C4-2B (cell line): ENCODE data around the gene GNB1.

ENCODE experiments used
- H3K27ac ChIP-seq: fragments of 450-650 bp; 2 replicates; pipeline ENCODE4 v1.5.1; 2017
- ZFX ChIP-seq: fragments of 450-650 bp; IDR thresholded peaks from 2 replicates; pipeline ENCODE4 v1.6.1; 2017
- TF ChIP-seq, protein P1 (sequence below): fragments of 450-650 bp; conservative IDR thresholded peaks from 2 replicates; pipeline ENCODE4 v1.5.1; 2017; ENCODE audit warnings: mild to moderate bottlenecking

GNB1 gene

DNA sequence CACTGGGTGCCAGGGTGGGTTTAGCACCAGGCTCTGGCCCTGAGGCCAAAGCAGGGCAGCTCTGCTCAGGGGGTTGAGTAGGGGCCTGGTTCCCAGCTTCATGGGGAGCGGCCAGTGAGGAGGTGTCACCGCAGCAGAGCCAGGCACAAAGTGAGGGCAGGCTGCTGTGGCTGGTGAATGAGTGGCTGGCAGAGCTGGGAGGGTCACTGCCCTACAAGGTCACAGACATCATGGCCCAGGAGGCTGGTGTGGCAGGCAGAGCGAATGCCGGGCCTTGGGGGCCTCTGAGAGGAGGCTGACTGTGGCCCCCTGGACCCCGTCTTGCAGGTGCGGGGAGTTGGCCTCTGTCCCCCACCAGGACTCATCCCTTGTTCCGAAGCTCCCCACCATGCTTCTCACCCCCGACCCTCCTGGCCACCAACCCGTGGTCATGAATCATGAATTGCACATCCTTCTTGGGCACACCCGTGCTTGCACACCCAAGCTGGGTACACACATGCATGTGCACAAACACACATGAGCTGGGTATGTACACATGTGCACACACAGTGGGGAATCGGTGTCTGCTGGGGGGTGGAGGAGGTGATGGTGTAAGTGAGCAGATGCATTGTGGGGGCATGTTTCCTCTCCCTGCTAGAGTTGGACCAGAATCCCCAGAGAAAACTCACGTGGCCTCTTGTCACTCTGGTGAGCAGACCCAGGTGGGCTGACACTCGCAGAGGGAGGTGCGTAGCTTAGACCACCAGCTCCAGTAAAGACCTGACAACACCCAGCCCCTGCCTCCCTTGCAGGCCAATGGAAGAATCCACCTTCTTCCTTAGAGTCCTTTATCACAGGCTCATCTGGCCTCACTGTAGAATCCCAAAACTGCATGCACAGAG lies 4.8 kb upstream of the GNB1 start:
- H3K27ac ChIP-seq, result peak overlapping the region; percentile 27
- TF ChIP-seq, protein P1, sequence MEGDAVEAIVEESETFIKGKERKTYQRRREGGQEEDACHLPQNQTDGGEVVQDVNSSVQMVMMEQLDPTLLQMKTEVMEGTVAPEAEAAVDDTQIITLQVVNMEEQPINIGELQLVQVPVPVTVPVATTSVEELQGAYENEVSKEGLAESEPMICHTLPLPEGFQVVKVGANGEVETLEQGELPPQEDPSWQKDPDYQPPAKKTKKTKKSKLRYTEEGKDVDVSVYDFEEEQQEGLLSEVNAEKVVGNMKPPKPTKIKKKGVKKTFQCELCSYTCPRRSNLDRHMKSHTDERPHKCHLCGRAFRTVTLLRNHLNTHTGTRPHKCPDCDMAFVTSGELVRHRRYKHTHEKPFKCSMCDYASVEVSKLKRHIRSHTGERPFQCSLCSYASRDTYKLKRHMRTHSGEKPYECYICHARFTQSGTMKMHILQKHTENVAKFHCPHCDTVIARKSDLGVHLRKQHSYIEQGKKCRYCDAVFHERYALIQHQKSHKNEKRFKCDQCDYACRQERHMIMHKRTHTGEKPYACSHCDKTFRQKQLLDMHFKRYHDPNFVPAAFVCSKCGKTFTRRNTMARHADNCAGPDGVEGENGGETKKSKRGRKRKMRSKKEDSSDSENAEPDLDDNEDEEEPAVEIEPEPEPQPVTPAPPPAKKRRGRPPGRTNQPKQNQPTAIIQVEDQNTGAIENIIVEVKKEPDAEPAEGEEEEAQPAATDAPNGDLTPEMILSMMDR, result no peak
- no peak for TF ChIP-seq ZFX

DNA sequence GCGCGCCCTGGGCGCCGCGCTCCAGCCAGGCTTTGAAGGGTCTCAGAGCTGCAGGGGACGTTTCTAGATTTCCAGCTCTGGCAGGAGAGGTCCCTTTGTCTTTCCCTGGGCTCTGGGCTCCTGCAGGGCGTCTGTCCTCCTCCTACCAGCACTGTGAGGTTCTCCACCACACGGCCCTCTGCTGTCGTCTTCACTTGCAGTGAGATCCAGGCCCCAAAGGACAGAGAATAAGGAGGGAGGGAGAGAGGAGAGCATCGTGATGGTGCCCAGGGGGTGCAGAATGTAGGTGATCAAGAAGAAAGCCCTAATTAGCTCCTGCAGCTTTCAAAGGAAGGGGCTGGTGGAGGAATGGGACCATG lies 4.2 kb upstream of the GNB1 start:
- peak overlapping the region; percentile 27 for H3K27ac ChIP-seq
- TF ChIP-seq, protein P1, result no peak
- no peak for TF ChIP-seq ZFX

DNA sequence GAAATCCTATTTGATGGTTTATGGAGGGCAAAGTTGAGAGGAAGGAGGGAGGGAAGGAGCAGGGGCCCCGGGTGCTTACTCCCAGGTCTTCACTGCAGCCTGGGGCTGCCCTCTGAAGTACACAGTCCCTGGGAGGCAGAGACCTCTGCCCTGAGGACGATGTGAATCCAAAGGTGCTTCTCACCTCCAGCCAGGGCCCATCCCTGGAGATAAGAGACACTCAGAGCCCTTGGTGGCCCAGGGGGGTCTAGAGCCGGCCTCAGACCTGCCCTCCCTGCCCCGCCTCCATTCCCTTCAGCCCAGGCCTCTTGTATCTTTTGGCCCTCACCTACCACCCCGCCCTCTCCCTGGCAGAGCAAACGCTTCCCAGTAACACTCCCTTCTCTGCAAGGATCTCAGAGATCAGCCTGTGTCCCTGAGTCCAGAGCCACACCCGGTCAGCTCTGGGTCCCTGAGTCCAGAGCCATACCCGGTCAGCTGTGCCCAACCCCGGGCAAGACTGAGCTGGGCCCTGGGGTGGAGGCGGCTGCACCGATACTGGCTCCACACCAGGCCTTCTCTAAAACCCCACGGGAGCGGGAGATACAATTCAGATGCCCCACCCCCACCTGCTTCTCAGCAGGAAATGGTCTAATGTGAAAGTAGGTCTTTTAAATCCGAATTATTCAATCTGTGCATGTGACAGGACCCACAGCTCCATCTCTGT lies 3.6 kb upstream of the GNB1 start:
- H3K27ac ChIP-seq, result peak overlapping the region; percentile 27
- no peak for TF ChIP-seq ZFX
- TF ChIP-seq, protein P1, result no peak

DNA sequence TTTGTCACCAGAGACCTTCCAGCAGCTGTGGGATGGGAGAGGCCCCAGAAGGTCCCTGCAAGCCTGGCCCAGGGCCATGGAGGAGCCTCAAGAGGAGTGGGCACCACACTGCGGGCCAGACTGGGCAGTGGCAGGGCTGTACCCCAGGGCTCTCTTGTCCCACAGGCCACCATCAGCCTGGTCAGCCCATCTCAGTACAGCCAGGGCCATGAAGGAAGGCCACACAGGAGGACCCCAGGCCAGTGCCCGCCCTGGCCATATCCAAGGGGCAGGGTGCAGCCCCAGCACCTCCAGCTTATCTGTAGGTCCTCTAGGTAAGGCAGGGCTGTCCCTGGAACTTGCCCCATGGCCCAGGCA lies 3.1 kb upstream of the GNB1 start:
- TF ChIP-seq, protein P1, result no peak
- TF ChIP-seq ZFX, result no peak
- H3K27ac ChIP-seq, result peak overlapping the region; percentile 27

DNA sequence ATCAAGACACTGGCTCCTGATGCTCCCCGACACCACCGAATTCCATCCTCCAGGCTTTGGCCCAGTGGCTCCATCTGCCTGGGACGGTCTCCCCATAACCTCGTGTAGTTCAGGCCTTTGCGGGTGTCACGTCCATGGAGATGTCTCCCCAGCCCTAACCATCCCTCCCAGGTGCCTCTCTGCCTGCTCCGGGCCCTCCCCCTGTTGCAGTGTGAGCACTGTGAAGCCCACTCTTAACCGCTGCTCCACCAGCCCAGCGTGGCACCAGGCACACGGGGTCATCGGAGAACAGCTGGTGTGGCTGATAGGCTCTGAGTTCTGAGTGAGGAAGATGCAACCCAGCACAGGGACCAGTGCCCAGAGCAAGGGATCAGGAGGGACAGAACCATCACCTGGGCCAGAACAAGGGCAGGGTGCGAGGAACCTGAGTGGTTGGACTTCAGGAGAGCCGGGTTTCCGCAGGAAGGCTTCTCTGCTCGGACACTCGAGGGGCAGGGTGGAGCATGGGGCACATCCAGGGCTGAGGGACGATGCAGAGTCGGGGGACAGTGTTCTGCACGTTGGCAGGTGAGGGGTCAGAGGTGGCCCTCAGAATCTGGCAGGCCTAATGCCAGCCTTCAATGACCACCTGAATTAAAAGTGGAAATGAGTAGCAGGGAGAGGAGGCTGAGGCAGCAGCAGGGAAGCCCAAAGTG lies 2.6 kb upstream of the GNB1 start:
- H3K27ac ChIP-seq, result peak overlapping the region; percentile 27
- TF ChIP-seq ZFX, result no peak
- TF ChIP-seq, protein P1, result no peak

DNA sequence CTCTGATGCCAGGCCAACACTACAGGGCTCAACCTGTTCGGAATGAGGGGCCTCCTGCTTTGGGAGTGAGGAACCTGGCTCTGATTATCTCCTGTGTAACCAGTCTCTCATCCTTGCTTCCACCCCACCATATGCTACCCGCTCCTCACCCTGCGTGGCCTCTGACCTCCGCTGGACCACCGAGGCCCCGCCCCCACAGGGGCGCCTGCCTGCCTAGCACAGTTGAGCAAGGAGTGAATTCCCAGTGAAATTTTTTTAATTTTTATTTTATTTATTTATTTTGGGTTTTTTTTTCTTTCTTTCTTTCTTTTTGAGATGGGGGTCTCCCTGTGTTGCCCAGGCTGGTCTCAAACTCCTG lies 1.9 kb upstream of the GNB1 start:
- TF ChIP-seq, protein P1, result no peak
- TF ChIP-seq ZFX, result no peak
- peak overlapping the region; percentile 83 for H3K27ac ChIP-seq
